Suprapubic skin (tissue), 3 donors: ENCODE measurements around the gene RIMBP2.

Source experiments
- EP300 ChIP-seq: sonication (generic); formaldehyde crosslinking; IDR thresholded peaks from one replicate; pipeline ENCODE4 v1.6.1; 2017; ENCODE audit warnings: antibody characterized with exemption
- POLR2A ChIP-seq, 2 donors: fragments of 450-650 bp; IDR thresholded peaks; one replicate each; pipeline ENCODE4 v1.6.1; 2017; ENCODE audit warnings: antibody characterized with exemption in 2 of 2, mild to moderate bottlenecking in 2 of 2, moderate library complexity in 2 of 2
- TF ChIP-seq, protein P1 (sequence below), 2 donors: fragments of 200-600 bp in 1 of 2; fragments of 450-650 bp in 1 of 2; sonication (generic) in 1 of 2; IDR thresholded peaks; one replicate each; pipeline ENCODE4 v1.5.1; 2016 to 2019; ENCODE audit warnings: antibody characterized with exemption in 2 of 2, mild to moderate bottlenecking in 1 of 2, moderate library complexity in 1 of 2

DNA sequence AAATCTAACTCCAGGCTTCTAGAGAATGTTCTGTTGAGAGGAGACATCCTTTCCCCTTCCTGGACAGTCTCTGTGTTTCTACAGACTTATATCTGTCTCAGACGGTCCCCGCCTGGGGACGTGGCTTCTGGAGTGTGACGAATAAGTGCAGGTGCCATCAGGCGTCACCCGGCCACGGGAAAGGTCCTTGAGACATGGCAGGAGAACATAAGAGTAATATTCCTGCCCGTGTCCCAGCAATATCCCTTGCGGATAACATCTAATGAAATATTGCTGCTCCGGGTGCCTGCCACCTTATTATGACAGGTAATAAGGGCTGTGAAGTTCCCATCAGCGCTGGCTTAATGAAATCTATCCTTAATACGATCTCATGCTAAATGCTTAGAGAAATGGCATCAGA is 238.8 kb downstream of the RIMBP2 start:
- TF ChIP-seq, protein P1, sequence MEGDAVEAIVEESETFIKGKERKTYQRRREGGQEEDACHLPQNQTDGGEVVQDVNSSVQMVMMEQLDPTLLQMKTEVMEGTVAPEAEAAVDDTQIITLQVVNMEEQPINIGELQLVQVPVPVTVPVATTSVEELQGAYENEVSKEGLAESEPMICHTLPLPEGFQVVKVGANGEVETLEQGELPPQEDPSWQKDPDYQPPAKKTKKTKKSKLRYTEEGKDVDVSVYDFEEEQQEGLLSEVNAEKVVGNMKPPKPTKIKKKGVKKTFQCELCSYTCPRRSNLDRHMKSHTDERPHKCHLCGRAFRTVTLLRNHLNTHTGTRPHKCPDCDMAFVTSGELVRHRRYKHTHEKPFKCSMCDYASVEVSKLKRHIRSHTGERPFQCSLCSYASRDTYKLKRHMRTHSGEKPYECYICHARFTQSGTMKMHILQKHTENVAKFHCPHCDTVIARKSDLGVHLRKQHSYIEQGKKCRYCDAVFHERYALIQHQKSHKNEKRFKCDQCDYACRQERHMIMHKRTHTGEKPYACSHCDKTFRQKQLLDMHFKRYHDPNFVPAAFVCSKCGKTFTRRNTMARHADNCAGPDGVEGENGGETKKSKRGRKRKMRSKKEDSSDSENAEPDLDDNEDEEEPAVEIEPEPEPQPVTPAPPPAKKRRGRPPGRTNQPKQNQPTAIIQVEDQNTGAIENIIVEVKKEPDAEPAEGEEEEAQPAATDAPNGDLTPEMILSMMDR (IDR thresholded peaks at IDR 0.05) = no peak
- TF ChIP-seq POLR2A (IDR thresholded peaks at IDR 0.05) (no peak), EP300 (no peak)
